B cell (primary cell): ENCODE results near the gene PPP6R1. TPM values are rescaled to one million over a fixed set of nuclear protein-coding genes. Genes with fewer than 3 reads are reported as not detected.

Experiments used
- ATAC-seq: fragments of 200-7000 bp; cut with Tn5 transposase; one replicate; pipeline ENCODE4 v1.10.0; 2021; ENCODE audit warnings: low read depth, mild to moderate bottlenecking, moderate number of reproducible peaks, moderate library complexity
- CTCF ChIA-PET: fragments of 350-600 bp; sonication (Branson Sonifier 250); formaldehyde crosslinking; loops from one replicate; lab custom pipeline; 2021; ENCODE audit warnings: antibody characterized with exemption, inconsistent platforms; lab: Charles Lee
- POLR2A ChIA-PET: fragments of 350-600 bp; sonication (Branson Sonifier 250); formaldehyde crosslinking; loops from one replicate; lab custom pipeline; 2021; ENCODE audit warnings: antibody characterized with exemption; lab: Charles Lee
- DNase-seq: peaks from one replicate; pipeline ENCODE4 v3.0.0; 2013
- H2AFZ ChIP-seq: 2 replicates; pipeline ENCODE4 v1.6.1; 2012; ENCODE audit warnings: mild to moderate bottlenecking, low read depth, low read length; ENCODE audit not compliant: insufficient read depth, poor library complexity, severe bottlenecking
- H3K27ac ChIP-seq, 2 donors: 1 replicate in 1 of 2; 2 replicates in 1 of 2; pipeline ENCODE4 v1.5.1; 2012 to 2013; ENCODE audit warnings: low read length in 2 of 2, mild to moderate bottlenecking in 2 of 2, moderate library complexity in 1 of 2
- H3K27me3 ChIP-seq, 4 experiments: fragments of 200-600 bp in 1 of 4; sonication (generic) in 1 of 4; replicated peaks in 1 of 4; 1 replicate in 2 of 4; 2 replicates in 2 of 4; pipeline versions ENCODE4 v1.6.1 to v1.7.0; 2013 to 2016; ENCODE audit warnings: low read length in 3 of 4, mild to moderate bottlenecking in 2 of 4, mixed read lengths in 1 of 4, moderate library complexity in 1 of 4; ENCODE audit not compliant: insufficient read depth in 4 of 4, control insufficient read depth in 3 of 4; ENCODE audit errors: control extremely low read depth in 1 of 4
- H3K36me3 ChIP-seq, 2 experiments: replicated peaks in 1 of 2; 1 replicate in 1 of 2; 2 replicates in 1 of 2; pipeline versions ENCODE4 v1.6.1 to v1.7.1; 2013; ENCODE audit warnings: low read length in 1 of 2; ENCODE audit not compliant: insufficient read depth in 2 of 2, control insufficient read depth in 1 of 2; ENCODE audit errors: control extremely low read depth in 1 of 2, extremely low read depth in 1 of 2
- H3K4me1 ChIP-seq, 2 donors: fragments of 200-600 bp in 1 of 2; sonication (generic) in 1 of 2; 1 replicate in 1 of 2; 2 replicates in 1 of 2; pipeline versions ENCODE4 v1.5.1 to v1.6.1; 2013 to 2017; ENCODE audit warnings: low read length in 2 of 2; ENCODE audit not compliant: control insufficient read depth in 2 of 2, insufficient read depth in 2 of 2
- H3K4me2 ChIP-seq: replicated peaks from 2 replicates; pipeline ENCODE3; 2012; ENCODE audit warnings: mild to moderate bottlenecking, low read depth, low read length; ENCODE audit not compliant: poor library complexity, severe bottlenecking
- H3K4me3 ChIP-seq, 5 experiments: fragments of 200-600 bp in 1 of 5; sonication (generic) in 1 of 5; 1 replicate in 3 of 5; 2 replicates in 2 of 5; pipeline versions ENCODE4 v1.5.1 to v1.7.0; 2011 to 2016; ENCODE audit warnings: low read length in 4 of 5, mild to moderate bottlenecking in 4 of 5, low read depth in 2 of 5, control low read depth in 1 of 5, moderate library complexity in 1 of 5; ENCODE audit not compliant: insufficient read depth in 1 of 5; ENCODE audit errors: control extremely low read depth in 1 of 5, extremely low read depth in 1 of 5
- H3K79me2 ChIP-seq: fragments of 200-600 bp; sonication (generic); one replicate; pipeline ENCODE4 v1.6.0; 2016; ENCODE audit warnings: low read length; ENCODE audit not compliant: control insufficient read depth, insufficient read depth
- H3K9ac ChIP-seq: fragments of 200-600 bp; sonication (generic); 2 replicates; pipeline ENCODE4 v1.6.1; 2017; ENCODE audit warnings: mild to moderate bottlenecking, low read length, moderate library complexity
- H3K9me3 ChIP-seq, 3 donors: one replicate each; pipeline versions ENCODE4 v1.6.1 to v1.7.1; 2013; ENCODE audit warnings: low read length in 2 of 3; ENCODE audit not compliant: control insufficient read depth in 2 of 3, insufficient read depth in 1 of 3; ENCODE audit errors: control extremely low read depth in 1 of 3
- H4K20me1 ChIP-seq: 2 replicates; pipeline ENCODE4 v1.6.0; 2012; ENCODE audit warnings: mild to moderate bottlenecking, low read length; ENCODE audit not compliant: insufficient read depth, control insufficient read depth, poor library complexity, severe bottlenecking
- H3K27ac Mint-ChIP-seq: one replicate; pipeline ENCODE4 v1.8.0; 2021; ENCODE audit warnings: mixed read lengths
- H3K27me3 Mint-ChIP-seq: one replicate; pipeline ENCODE4 v1.8.0; 2021; ENCODE audit warnings: mixed read lengths
- H3K4me1 Mint-ChIP-seq: one replicate; pipeline ENCODE4 v1.8.0; 2021; ENCODE audit warnings: mixed read lengths
- H3K4me3 Mint-ChIP-seq: one replicate; pipeline ENCODE4 v1.8.0; 2021; ENCODE audit warnings: mixed read lengths
- H3K9me3 Mint-ChIP-seq: one replicate; pipeline ENCODE4 v1.8.0; 2022; ENCODE audit warnings: mixed read lengths; ENCODE audit not compliant: insufficient read depth
- EZH2 ChIP-seq: IDR thresholded peaks from 2 replicates; pipeline ENCODE4 v1.6.1; 2012; ENCODE audit warnings: borderline replicate concordance, low read depth, mild to moderate bottlenecking, moderate library complexity, low read length; ENCODE audit not compliant: insufficient read depth, poor library complexity, severe bottlenecking
- WGBS: methylation state at CpG from one replicate; pipeline ENCODE4 v1.1.5; 2013; ENCODE audit warnings: missing lambda C conversion rate; ENCODE audit not compliant: insufficient coverage; 5-methylcytosine and 5-hydroxymethylcytosine counted together
- intact Hi-C: fragments of 100-400 bp; cut with micrococcal nuclease; formaldehyde crosslinking; loops from one replicate; pipeline ENCODE4 v1.10.0; 2022
- polyA plus RNA-seq: library from polyadenylated mRNA; depleted of rRNA; stranded (reverse); fragments of >200 nt; gene quantifications from 2 replicates; pipeline ENCODE4 v1.2.3, GENCODE V29; 2012
- total RNA-seq, 2 donors: library from RNA; stranded (reverse); fragments of 120-200 nt in 1 of 2; gene quantifications; 1 replicate in 1 of 2; 2 replicates in 1 of 2; pipeline versions ENCODE4 v1.2.3 to v1.2.4, GENCODE V29; 2013 to 2022
- TF ChIP-seq, protein P1 (sequence below): fragments of 200-600 bp; IDR thresholded peaks from one replicate; pipeline ENCODE4 v1.8.0; 2022; ENCODE audit warnings: antibody characterized with exemption, mild to moderate bottlenecking

Gene PPP6R1
- total and polyA plus RNA-seq, 2 donors (not counting 1 experiment from before 2014, with no cell fraction given) = 122 to 193 TPM

- Histone ChIP-seq H4K20me1 (peaks cover 17% of the 10 kb centered on the region), H3K9me3 (peaks cover 0 to 4% (median 0%) of the 10 kb centered on the region in 3 donors), H3K9ac (no peak overlapping the region), H3K27ac (peak overlapping the region in 1 of 2 donors; percentile 82), H3K4me2 (peak overlapping the region; percentile 77), H3K4me1 (peaks cover 59 to 74% of the 10 kb centered on the region in 2 donors), H3K36me3 (peaks cover 0 to 14% of the 10 kb centered on the region in 2 experiments), H3K4me3 (no peak overlapping the region), H3K79me2 (peaks cover 6% of the 10 kb centered on the region), H3K27me3 (peaks cover 0 to 9% (median 3%) of the 10 kb centered on the region in 4 experiments), H2AFZ (no peak overlapping the region)
- peak overlapping the region; percentile 99 for H3K27ac Mint-ChIP-seq
- H3K27me3 Mint-ChIP-seq = peaks cover 5% of the 10 kb centered on the region
- H3K9me3 Mint-ChIP-seq = no peaks in the 10 kb centered on the region
- H3K4me1 Mint-ChIP-seq = peaks cover 72% of the 10 kb centered on the region
- POLR2A ChIA-PET = interaction anchor here (0.9 to 4.5 kb wide), 3 partner anchors 19 to 24 kb away, joined by 3 to 44 read pairs (median 18); partner anchors contain the start of gene PPP6R1
- 97% methylated on average over 8 of the region's 13 CpGs for WGBS
- TF ChIP-seq, protein P1, sequence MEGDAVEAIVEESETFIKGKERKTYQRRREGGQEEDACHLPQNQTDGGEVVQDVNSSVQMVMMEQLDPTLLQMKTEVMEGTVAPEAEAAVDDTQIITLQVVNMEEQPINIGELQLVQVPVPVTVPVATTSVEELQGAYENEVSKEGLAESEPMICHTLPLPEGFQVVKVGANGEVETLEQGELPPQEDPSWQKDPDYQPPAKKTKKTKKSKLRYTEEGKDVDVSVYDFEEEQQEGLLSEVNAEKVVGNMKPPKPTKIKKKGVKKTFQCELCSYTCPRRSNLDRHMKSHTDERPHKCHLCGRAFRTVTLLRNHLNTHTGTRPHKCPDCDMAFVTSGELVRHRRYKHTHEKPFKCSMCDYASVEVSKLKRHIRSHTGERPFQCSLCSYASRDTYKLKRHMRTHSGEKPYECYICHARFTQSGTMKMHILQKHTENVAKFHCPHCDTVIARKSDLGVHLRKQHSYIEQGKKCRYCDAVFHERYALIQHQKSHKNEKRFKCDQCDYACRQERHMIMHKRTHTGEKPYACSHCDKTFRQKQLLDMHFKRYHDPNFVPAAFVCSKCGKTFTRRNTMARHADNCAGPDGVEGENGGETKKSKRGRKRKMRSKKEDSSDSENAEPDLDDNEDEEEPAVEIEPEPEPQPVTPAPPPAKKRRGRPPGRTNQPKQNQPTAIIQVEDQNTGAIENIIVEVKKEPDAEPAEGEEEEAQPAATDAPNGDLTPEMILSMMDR = no peak
- DNase-seq (no peak), ATAC-seq (no peak)
- H3K4me3 Mint-ChIP-seq = peak overlapping the region; percentile 99
- CTCF ChIA-PET = interaction anchor here (0.9 to 8.9 kb wide), 6 partner anchors 14 to 238 kb away, joined by 3 to 56 read pairs (median 3); no protein-coding TSS in a partner anchor
- intact Hi-C loops = no loop called here
Observed at GRCh38 chr19:55278391-55279135, 19.7 kb upstream of the PPP6R1 start.

GRCh38 chr19:55277494-55277893, 18.7 kb upstream of the PPP6R1 start:
- Mint-ChIP-seq H3K4me1 (peaks cover 64% of the 10 kb centered on the region), H3K27me3 (peaks cover 3% of the 10 kb centered on the region), H3K27ac (peak overlapping the region; percentile 94), H3K9me3 (no peaks in the 10 kb centered on the region), H3K4me3 (peak overlapping the region; percentile 81)
- Histone ChIP-seq H3K4me2 (peak overlapping the region; percentile 74), H3K27ac (peak overlapping the region; percentile 89 to 96), H4K20me1 (peaks cover 17% of the 10 kb centered on the region), H3K4me1 (peaks cover 56 to 68% of the 10 kb centered on the region in 2 donors), H2AFZ (no peak overlapping the region), H3K27me3 (no peaks in the 10 kb centered on the region), H3K4me3 (no peak overlapping the region), H3K36me3 (peaks cover 0 to 20% of the 10 kb centered on the region in 2 experiments), H3K9ac (peak overlapping the region; percentile 54), H3K79me2 (peaks cover 6% of the 10 kb centered on the region), H3K9me3 (peaks cover 0 to 4% (median 0%) of the 10 kb centered on the region in 3 donors)
- ChIA-PET POLR2A (interaction anchor here (0.6 to 2.7 kb wide), 3 partner anchors 18 to 130 kb away, joined by 3 to 18 read pairs (median 4); partner anchors contain the start of genes PPP6R1 and UBE2S), CTCF (interaction anchor here (1.7 to 8.9 kb wide), 2 partner anchors 15 to 23 kb away, joined by 3 to 56 read pairs; no protein-coding TSS in a partner anchor)
- intact Hi-C loops = no loop called here
- DNase-seq = no peak
- TF ChIP-seq EZH2 = no peak
- TF ChIP-seq, protein P1 = no peak
- WGBS = 98% methylated on average over 17 of the region's 17 CpGs
- ATAC-seq = no peak
